Rectal smooth muscle tissue (tissue), 1 donor: ENCODE measurements around the gene NUPR1.
"Not testable (repeated sequence)": the region's sequence is repeated elsewhere in the genome, so short reads cannot be mapped to it uniquely, and the experiment has no call there.

Source experiments
- H3K27ac ChIP-seq: one replicate; pipeline ENCODE4 v1.7.0; 2013; ENCODE audit warnings: low read depth, low read length, inconsistent platforms
- H3K27me3 ChIP-seq: one replicate; pipeline ENCODE4 v1.7.0; 2013; ENCODE audit warnings: low read length; ENCODE audit not compliant: control insufficient read depth, insufficient read depth
- H3K36me3 ChIP-seq: one replicate; pipeline ENCODE4 v1.7.0; 2013; ENCODE audit warnings: low read length; ENCODE audit not compliant: control insufficient read depth, insufficient read depth
- H3K4me1 ChIP-seq: one replicate; pipeline ENCODE4 v1.7.0; 2013; ENCODE audit warnings: low read length; ENCODE audit not compliant: control insufficient read depth, insufficient read depth
- H3K4me3 ChIP-seq: one replicate; pipeline ENCODE4 v1.7.0; 2013; ENCODE audit warnings: low read length
- H3K9ac ChIP-seq: one replicate; pipeline ENCODE4 v1.7.0; 2013; ENCODE audit warnings: low read length

Gene NUPR1

DNA sequence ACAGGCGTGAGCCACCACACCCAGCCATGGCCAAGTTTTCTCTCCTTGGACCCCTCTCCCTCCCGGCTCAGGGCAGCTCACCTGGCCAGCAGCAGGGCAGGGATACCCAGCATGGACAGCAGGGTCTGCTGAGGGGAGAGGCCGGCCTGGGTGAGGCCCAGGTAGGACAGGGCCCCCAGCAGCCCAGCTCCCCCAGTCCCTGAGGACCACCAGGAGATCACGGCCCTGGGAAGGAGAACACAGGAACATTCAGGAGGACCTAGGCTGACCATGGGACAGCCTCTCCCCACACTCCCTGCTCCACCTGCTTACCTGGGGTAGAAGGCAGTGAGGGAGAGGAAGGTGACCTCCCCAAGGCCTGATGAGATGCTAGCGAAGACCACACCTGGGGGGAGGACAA lies 52.5 kb downstream of the NUPR1 start:
- H3K4me1 ChIP-seq, result no peaks in the 10 kb centered on the region
- H3K9ac ChIP-seq, result no peak overlapping the region
- no peak overlapping the region for H3K4me3 ChIP-seq
- H3K27ac ChIP-seq, result no peak overlapping the region
- H3K27me3 ChIP-seq, result no peaks in the 10 kb centered on the region
- H3K36me3 ChIP-seq, result peaks cover 28% of the 10 kb centered on the region

DNA sequence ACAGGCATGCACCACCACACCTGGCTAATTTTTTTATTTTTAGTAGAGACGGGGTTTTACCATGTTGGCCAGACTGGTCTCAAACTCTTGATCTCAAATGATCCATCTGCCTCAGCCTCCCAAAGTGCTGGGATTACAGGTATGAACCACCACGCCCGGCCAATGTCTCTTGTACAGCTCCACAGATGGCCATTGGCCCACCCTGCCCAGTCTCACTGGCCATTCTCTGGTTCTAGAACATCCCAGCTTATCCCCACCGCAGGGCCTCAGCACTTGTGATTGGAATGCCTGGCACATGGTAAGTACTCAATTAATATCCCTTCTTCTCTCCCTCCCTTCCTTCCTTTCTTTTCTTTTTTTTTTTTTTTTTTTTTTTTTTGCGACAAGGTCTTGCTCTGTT lies 55.4 kb downstream of the NUPR1 start:
- peaks cover 25% of the 10 kb centered on the region for H3K36me3 ChIP-seq
- H3K4me1 ChIP-seq, H3K4me3 ChIP-seq, H3K27ac ChIP-seq, H3K27me3 ChIP-seq, H3K9ac ChIP-seq: not testable (repeated sequence)
